Mesothelial cell of epicardium (in vitro differentiated cells): ENCODE results near the gene MRPL1. TPM values are rescaled to one million over a fixed set of nuclear protein-coding genes. Genes with fewer than 3 reads are reported as not detected.
A peak's percentile ranks its signal among the peaks of the same experiment; 100 is the strongest.

Source experiments
- DNase-seq, 2 experiments: peaks; one replicate each; pipeline ENCODE4 v3.0.0; 2021; ENCODE audit warnings: low spot score in 2 of 2; ENCODE audit not compliant: unreplicated experiment in 2 of 2
- H3K27ac Mint-ChIP-seq: 2 replicates; pipeline ENCODE4 v1.8.0; 2021; ENCODE audit warnings: mixed read lengths
- H3K27me3 Mint-ChIP-seq: 2 replicates; pipeline ENCODE4 v1.8.0; 2021; ENCODE audit warnings: low read depth, mixed read lengths
- H3K36me3 Mint-ChIP-seq: 2 replicates; pipeline ENCODE4 v1.8.0; 2021; ENCODE audit warnings: mixed read lengths
- H3K4me1 Mint-ChIP-seq: 2 replicates; pipeline ENCODE4 v1.8.0; 2021; ENCODE audit warnings: mixed read lengths
- H3K4me3 Mint-ChIP-seq: 2 replicates; pipeline ENCODE4 v1.8.0; 2021; ENCODE audit warnings: mild to moderate bottlenecking, moderate library complexity, mixed read lengths
- H3K9me3 Mint-ChIP-seq: 2 replicates; pipeline ENCODE4 v1.8.0; 2021; ENCODE audit warnings: mixed read lengths
- total RNA-seq: library from RNA; stranded (reverse); gene quantifications from 3 replicates; pipeline ENCODE4 v1.2.1, GENCODE V29; 2021
- TF ChIP-seq, protein P1 (sequence below): fragments of 200-600 bp; sonication (generic); IDR thresholded peaks from one replicate; pipeline ENCODE4 v1.5.0; 2021; ENCODE audit warnings: antibody characterized with exemption; ENCODE audit not compliant: unreplicated experiment

Gene MRPL1
- total RNA-seq, 1 donor from 2014 or later, result 27.0 TPM

DNA sequence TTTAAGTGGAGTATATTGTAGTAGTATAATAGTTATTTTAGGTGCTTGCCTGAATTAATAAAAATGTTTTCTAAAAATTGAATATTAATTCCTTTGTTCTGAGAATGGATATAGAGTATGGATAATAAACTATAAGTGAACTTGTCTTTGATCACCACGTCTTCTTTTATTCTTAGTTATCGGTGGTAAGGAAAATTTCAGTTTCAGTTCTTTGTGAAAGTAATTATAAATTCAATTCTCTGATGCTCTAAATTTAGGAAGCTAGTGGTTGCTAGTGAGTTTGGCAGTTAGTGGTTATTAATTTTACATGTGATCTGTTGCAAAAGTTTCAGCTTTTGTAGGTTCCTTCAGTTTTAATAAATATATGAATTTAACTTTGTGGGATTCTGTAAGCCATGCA lies 30.8 kb downstream of the MRPL1 start:
- H3K27ac Mint-ChIP-seq, result no peak overlapping the region
- DNase-seq, result no peak
- H3K4me3 Mint-ChIP-seq, result no peak overlapping the region
- H3K27me3 Mint-ChIP-seq, result no peaks in the 10 kb centered on the region
- peaks cover 24% of the 10 kb centered on the region for H3K36me3 Mint-ChIP-seq
- no peaks in the 10 kb centered on the region for H3K4me1 Mint-ChIP-seq
- TF ChIP-seq, protein P1, sequence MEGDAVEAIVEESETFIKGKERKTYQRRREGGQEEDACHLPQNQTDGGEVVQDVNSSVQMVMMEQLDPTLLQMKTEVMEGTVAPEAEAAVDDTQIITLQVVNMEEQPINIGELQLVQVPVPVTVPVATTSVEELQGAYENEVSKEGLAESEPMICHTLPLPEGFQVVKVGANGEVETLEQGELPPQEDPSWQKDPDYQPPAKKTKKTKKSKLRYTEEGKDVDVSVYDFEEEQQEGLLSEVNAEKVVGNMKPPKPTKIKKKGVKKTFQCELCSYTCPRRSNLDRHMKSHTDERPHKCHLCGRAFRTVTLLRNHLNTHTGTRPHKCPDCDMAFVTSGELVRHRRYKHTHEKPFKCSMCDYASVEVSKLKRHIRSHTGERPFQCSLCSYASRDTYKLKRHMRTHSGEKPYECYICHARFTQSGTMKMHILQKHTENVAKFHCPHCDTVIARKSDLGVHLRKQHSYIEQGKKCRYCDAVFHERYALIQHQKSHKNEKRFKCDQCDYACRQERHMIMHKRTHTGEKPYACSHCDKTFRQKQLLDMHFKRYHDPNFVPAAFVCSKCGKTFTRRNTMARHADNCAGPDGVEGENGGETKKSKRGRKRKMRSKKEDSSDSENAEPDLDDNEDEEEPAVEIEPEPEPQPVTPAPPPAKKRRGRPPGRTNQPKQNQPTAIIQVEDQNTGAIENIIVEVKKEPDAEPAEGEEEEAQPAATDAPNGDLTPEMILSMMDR, result no peak
- H3K9me3 Mint-ChIP-seq, result no peaks in the 10 kb centered on the region

DNA sequence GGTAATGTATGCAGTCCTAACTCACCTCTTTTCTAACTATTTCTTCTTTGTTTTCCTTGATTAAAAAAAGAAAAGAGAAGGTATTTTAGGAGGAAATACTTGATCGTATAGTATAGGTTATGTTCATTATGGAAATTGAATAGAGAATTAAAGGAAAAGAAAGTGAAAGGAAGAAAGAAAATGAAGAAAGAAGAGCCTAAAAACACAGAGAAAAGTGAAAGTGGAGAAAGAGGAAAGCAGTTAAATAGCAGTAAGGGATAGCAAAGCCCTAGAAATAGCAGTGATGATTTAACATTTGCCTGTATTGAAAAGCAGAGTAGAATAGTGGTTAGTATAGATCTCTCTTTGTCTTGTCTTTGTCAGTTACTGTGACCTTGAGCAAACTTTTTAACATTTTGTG lies 37.0 kb downstream of the MRPL1 start:
- TF ChIP-seq, protein P1, result no peak
- H3K4me1 Mint-ChIP-seq, result peaks cover 7% of the 10 kb centered on the region

DNA sequence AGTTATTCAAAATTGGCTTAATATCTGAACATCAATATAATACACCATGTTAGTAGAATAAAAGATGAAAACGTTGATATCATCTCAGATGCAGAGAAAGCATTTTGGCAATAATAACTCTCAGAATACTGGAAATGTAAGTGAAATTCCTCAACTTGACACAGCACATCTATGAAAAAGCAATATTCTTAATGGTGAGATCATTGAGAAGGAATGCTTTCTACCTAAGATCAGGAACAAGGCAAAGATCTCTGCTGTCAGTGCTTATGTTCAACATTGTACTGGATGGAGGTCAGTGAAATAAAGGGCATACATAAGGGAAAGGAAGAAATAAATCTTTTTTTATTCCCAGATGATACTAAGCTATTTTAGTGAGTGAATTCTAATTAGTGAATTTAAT lies 40.6 kb downstream of the MRPL1 start:
- Mint-ChIP-seq H3K36me3 (peaks cover 21% of the 10 kb centered on the region), H3K27ac (peak overlapping the region; percentile 32), H3K9me3 (no peaks in the 10 kb centered on the region), H3K4me3 (no peak overlapping the region), H3K27me3 (no peaks in the 10 kb centered on the region), H3K4me1 (peaks cover 15% of the 10 kb centered on the region)
- TF ChIP-seq, protein P1, result no peak
- DNase-seq, result no peak

More for the DNA sequence above, 37.0 kb downstream of the MRPL1 start:
- Mint-ChIP-seq H3K36me3 (peaks cover 13% of the 10 kb centered on the region), H3K27ac (no peak overlapping the region), H3K9me3 (no peaks in the 10 kb centered on the region), H3K4me3 (no peak overlapping the region), H3K27me3 (no peaks in the 10 kb centered on the region)
- no peak for DNase-seq

DNA sequence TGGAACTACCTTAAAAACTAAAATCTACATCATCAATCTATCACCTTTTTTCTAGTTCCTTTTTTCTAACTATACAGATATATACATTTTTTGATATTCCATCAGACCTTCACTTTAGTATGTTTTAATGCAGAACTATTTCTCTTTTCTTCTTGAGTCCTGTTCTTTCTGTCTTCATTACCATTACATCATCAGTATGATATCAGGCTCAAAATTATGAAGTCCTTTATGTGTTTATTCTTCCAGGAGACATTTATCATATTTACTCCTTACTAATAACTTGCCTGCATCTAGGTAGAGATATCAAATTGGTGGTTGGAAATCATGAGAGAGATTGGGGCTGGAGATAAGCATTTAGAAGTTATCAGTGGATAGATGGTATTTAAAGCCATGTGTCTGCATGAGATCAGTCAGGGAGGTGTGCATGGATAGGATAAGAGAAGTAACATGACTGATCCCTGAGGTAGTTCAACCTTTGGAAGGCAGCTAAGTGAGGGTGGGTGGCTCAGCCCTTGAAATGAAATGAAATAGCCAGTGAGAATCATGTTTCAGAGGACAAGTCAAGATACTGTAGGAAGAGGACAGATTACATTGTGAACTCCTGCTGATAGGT lies 43.1 kb downstream of the MRPL1 start:
- Mint-ChIP-seq H3K27me3 (no peaks in the 10 kb centered on the region), H3K4me3 (no peak overlapping the region), H3K9me3 (peaks cover under 1% of the 10 kb centered on the region), H3K27ac (no peak overlapping the region), H3K36me3 (peaks cover 24% of the 10 kb centered on the region), H3K4me1 (peaks cover 15% of the 10 kb centered on the region)
- TF ChIP-seq, protein P1, result no peak
- no peak for DNase-seq

DNA sequence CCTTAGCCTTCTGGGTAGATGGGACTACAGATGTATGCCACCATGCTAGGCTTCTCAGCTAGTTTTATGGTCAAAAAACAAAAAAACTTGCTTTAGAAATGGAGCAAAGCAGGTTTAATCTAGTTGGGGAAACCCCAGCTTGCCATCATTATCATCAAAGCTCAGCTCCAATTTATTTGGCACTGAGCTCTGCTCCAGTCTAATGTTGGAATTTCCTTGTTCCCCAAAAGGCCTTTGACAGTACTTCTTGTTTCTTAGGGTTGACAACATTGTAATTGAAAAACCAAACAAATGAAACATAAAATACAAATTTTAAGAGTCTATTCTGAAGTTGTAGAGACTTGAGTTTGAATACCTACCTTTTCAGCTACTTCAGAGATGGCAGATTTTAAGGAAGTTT lies 48.0 kb downstream of the MRPL1 start:
- Mint-ChIP-seq H3K27me3 (no peaks in the 10 kb centered on the region), H3K36me3 (peaks cover 40% of the 10 kb centered on the region), H3K9me3 (peaks cover 20% of the 10 kb centered on the region), H3K4me1 (peaks cover 6% of the 10 kb centered on the region), H3K4me3 (no peak overlapping the region), H3K27ac (no peak overlapping the region)
- TF ChIP-seq, protein P1, result no peak
- DNase-seq, result no peak

DNA sequence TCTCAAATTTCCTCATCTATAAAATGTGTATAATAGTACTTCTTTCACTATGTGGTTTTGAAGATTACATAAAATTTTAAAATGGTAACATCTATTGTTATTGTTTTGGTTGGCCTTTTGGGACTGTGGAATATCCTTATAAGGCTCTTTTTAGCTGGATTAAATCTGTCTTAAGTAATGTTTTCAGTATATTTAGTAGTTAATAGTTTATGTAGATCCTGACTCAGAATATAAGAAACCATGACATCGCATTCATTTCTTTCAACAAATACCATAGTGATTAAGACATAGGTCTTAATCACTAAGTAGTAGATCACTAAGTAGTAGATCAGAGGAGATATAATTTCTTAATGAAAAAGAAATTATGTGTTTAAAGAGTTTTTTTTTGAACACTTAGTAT lies 48.5 kb downstream of the MRPL1 start:
- TF ChIP-seq, protein P1, result no peak
- Mint-ChIP-seq H3K4me3 (no peak overlapping the region), H3K27me3 (no peaks in the 10 kb centered on the region), H3K27ac (no peak overlapping the region), H3K4me1 (peaks cover 2% of the 10 kb centered on the region), H3K9me3 (peaks cover 20% of the 10 kb centered on the region), H3K36me3 (peaks cover 37% of the 10 kb centered on the region)
- no peak for DNase-seq
